Ectodermal cell (in vitro differentiated cells): ENCODE measurements around the gene TFCP2L1.
"Not testable (repeated sequence)": the region's sequence is repeated elsewhere in the genome, so short reads cannot be mapped to it uniquely, and the experiment has no call there.

Experiments used
- H3K27ac ChIP-seq: 2 replicates; pipeline ENCODE4 v1.7.0; 2013; ENCODE audit warnings: mild to moderate bottlenecking, low read depth, low read length; ENCODE audit not compliant: insufficient read depth, poor library complexity, severe bottlenecking
- H3K27me3 ChIP-seq: 2 replicates; pipeline ENCODE4 v1.7.0; 2013; ENCODE audit warnings: mild to moderate bottlenecking, low read length; ENCODE audit not compliant: insufficient read depth, control insufficient read depth, poor library complexity, severe bottlenecking
- H3K36me3 ChIP-seq: one replicate; pipeline ENCODE4 v1.7.0; 2013; ENCODE audit warnings: low read length; ENCODE audit not compliant: control insufficient read depth, insufficient read depth
- H3K4me1 ChIP-seq: one replicate; pipeline ENCODE4 v1.7.0; 2013; ENCODE audit warnings: low read length; ENCODE audit not compliant: control insufficient read depth, insufficient read depth
- H3K4me3 ChIP-seq: 2 replicates; pipeline ENCODE4 v1.7.0; 2013; ENCODE audit warnings: low read depth, low read length, control low read depth; ENCODE audit not compliant: insufficient read depth
- H3K9me3 ChIP-seq: 2 replicates; pipeline ENCODE4 v1.7.0; 2013; ENCODE audit warnings: mild to moderate bottlenecking, low read length, moderate library complexity; ENCODE audit not compliant: control insufficient read depth
- WGBS, 2 experiments: methylation state at CpG; one replicate each; pipeline ENCODE4 v1.1.7; 2013; ENCODE audit warnings: missing lambda C conversion rate in 2 of 2; 5-methylcytosine and 5-hydroxymethylcytosine counted together

Gene TFCP2L1

DNA sequence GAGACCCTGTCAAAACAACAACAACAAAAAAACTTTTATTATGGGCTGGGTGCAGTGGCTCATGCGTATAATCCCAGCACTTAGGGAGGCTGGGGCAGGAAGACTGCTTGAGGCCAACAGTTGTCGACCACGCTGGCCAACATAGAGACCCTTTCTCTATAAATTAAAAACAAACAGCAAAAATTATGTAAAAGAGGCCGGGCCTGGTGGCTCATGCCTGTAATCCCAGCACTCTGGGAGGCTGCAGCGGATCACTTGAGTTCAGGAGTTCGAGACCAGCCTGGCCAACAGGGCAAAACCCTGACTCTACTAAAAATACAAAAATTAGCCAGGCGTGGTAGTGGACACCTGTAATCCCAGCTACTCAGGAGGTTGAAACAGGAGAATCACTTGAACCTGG, 15.6 kb downstream of the TFCP2L1 start:
- 85 to 91% methylated on average over 7 of the region's 7 CpGs for WGBS, 2 experiments
- not testable (repeated sequence) for H3K4me1 ChIP-seq, H3K27me3 ChIP-seq, H3K27ac ChIP-seq, H3K9me3 ChIP-seq, H3K4me3 ChIP-seq, H3K36me3 ChIP-seq

DNA sequence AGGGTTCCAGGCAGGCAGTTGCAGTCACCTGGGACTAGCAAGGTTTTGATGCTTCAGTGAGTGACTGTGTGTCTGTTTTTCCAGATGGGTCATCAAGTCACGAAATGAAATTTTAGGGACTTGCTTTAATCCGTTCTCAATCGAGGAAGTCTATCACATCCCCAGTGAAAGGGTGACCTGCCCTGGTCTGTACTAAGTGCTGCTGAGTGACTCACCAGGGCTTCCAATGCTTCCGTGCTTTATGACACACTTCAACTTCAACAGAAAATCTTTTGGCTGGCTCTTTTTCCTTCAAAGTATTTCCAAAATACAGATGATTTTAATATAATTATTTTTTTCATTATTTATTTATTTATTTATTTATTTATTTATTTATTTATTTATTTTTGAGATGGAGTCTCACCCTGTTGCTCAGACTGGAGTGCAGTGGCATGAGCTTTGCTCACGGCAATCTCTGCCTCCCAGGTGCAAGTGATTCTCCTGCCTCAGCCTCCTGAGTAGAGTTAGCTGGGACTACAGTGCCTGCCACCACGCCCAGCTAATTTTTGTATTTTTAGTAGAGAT, 18.4 kb downstream of the TFCP2L1 start:
- no peaks in the 10 kb centered on the region for H3K4me1 ChIP-seq
- no peak overlapping the region for H3K4me3 ChIP-seq
- no peaks in the 10 kb centered on the region for H3K27me3 ChIP-seq
- H3K27ac ChIP-seq, result no peak overlapping the region
- no peaks in the 10 kb centered on the region for H3K36me3 ChIP-seq
- 83 to 91% methylated on average over 6 of the region's 6 CpGs for WGBS, 2 experiments
- H3K9me3 ChIP-seq, result no peaks in the 10 kb centered on the region

- WGBS, 2 experiments, result 91 to 92% methylated on average over 9 of the region's 9 CpGs
Observed at GRCh38 chr2:121263996-121264715, 20.8 kb downstream of the TFCP2L1 start.

DNA sequence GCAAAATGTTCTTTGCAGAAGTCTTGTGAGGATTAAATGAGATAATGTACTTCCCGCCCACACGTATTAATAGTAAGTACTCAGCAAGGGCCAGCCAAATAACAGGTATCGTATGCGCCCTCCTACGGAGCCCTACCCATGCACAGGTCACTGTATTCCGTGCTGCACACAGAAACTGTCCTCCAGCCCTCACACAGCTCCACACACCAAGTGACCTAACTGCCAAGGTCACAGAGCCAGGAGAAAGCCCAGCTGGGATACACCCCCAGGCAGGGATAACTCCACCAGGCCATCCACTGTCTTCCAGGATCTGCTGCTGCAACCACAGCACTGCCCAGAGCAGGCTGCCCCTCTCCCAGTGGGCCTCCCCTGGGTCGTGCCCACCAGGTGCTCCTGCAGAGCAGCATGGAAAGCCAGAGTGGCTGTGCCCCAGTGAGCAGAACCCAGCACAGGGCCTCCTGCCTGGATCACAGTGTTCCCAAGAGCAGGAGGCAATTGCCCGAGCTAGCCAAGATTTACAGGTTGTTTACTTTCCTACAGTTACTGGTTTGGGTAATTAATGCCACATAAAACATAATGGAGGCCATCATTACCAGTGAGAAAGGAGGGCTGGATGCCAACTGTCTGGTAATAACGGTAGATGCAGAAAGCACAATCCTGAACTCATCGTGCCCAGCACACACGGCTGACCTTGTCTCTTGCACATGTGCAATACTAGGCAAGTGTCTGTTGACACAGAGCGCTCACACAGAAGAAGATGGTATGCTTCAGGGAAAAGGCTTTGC, 24.4 kb downstream of the TFCP2L1 start:
- 91% methylated on average over 12 of the region's 12 CpGs for WGBS, 2 experiments
- Histone ChIP-seq H3K4me3 (no peak overlapping the region), H3K27ac (no peak overlapping the region), H3K36me3 (no peaks in the 10 kb centered on the region), H3K27me3 (no peaks in the 10 kb centered on the region), H3K9me3 (no peaks in the 10 kb centered on the region), H3K4me1 (no peaks in the 10 kb centered on the region)

More at GRCh38 chr2:121263996-121264715, 20.8 kb downstream of the TFCP2L1 start:
- no peaks in the 10 kb centered on the region for H3K9me3 ChIP-seq
- H3K4me1 ChIP-seq, result no peaks in the 10 kb centered on the region
- H3K4me3 ChIP-seq, result no peak overlapping the region
- no peak overlapping the region for H3K27ac ChIP-seq
- H3K27me3 ChIP-seq, result no peaks in the 10 kb centered on the region
- H3K36me3 ChIP-seq, result no peaks in the 10 kb centered on the region

GRCh38 chr2:121258051-121258450, 27.0 kb downstream of the TFCP2L1 start:
- Histone ChIP-seq H3K27me3 (no peaks in the 10 kb centered on the region), H3K4me1 (no peaks in the 10 kb centered on the region), H3K4me3 (no peak overlapping the region), H3K36me3 (no peaks in the 10 kb centered on the region), H3K9me3 (no peaks in the 10 kb centered on the region), H3K27ac (no peak overlapping the region)
- WGBS, 2 experiments, result 94% methylated on average over 5 of the region's 5 CpGs

DNA sequence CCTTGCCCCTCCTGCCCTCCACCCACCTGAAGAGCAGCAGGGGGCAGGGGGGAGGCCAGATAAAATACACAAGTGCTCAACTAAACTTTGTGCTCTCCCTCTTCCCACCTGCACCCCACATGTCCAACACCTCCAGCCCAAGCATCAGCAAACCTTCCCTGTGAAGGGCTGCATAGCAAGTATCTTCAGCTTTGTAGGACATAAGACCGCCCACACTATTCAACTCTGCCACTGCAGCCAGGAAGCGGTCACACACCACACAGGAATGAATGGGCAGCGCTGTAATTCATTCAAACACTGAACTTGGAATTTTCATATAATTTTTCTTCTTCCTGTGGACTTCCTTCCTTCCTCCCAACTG, 27.5 kb downstream of the TFCP2L1 start:
- H3K9me3 ChIP-seq, result no peaks in the 10 kb centered on the region
- H3K27ac ChIP-seq, result no peak overlapping the region
- 90 to 91% methylated on average over 3 of the region's 3 CpGs for WGBS, 2 experiments
- no peaks in the 10 kb centered on the region for H3K27me3 ChIP-seq
- no peak overlapping the region for H3K4me3 ChIP-seq
- H3K36me3 ChIP-seq, result no peaks in the 10 kb centered on the region
- H3K4me1 ChIP-seq, result no peaks in the 10 kb centered on the region

DNA sequence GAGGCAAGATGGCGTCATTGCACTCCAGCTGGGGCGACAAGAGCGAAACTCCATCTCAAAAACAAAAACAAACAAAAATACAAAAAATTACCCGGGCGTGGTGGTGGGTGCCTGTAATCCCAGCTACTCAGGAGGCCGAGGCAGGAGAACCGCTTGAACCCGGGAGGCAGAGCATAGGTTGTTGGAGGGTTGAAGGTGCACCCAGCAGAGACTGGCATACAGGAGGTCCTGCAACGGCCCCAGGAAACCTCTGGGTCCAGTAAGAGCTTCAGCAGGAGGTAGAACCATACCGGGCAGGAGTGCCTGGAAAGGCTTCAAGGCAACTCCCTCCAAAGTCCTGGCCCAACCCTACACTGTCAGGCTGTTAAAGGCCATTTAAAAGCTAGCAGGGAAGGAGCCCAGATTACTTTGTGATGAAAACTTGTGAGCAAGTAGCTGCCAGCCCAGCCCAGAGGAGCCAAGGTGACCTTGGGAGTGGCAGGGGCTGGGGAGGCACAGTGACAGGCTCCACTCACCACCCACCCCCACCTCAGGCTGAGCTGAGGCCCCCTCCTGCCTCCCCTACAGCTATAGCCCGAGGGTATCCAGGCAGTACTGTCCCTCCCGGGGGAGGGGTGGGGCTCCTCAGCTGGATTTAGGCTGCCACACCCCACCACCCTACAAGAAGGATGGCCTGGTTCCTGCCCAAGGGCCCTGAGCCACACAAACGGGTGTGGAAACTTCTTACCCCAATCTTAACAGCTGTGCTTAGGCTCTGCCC, 28.1 kb downstream of the TFCP2L1 start:
- H3K9me3 ChIP-seq, result no peaks in the 10 kb centered on the region
- H3K4me1 ChIP-seq, result no peaks in the 10 kb centered on the region
- H3K4me3 ChIP-seq, result no peak overlapping the region
- H3K27me3 ChIP-seq, result no peaks in the 10 kb centered on the region
- no peak overlapping the region for H3K27ac ChIP-seq
- WGBS, 2 experiments, result 86 to 89% methylated on average over 13 of the region's 13 CpGs
- H3K36me3 ChIP-seq, result no peaks in the 10 kb centered on the region

GRCh38 chr2:121255358-121255757, 29.6 kb downstream of the TFCP2L1 start:
- 94 to 98% methylated on average over 8 of the region's 8 CpGs for WGBS, 2 experiments
- H3K36me3 ChIP-seq, result no peaks in the 10 kb centered on the region
- no peaks in the 10 kb centered on the region for H3K9me3 ChIP-seq
- no peaks in the 10 kb centered on the region for H3K27me3 ChIP-seq
- no peak overlapping the region for H3K27ac ChIP-seq
- H3K4me3 ChIP-seq, result no peak overlapping the region
- no peaks in the 10 kb centered on the region for H3K4me1 ChIP-seq

- H3K27me3 ChIP-seq, result no peaks in the 10 kb centered on the region
- no peak overlapping the region for H3K27ac ChIP-seq
- WGBS, 2 experiments, result 89 to 93% methylated on average over 4 of the region's 4 CpGs
- H3K4me3 ChIP-seq, result no peak overlapping the region
- H3K36me3 ChIP-seq, result no peaks in the 10 kb centered on the region
- H3K4me1 ChIP-seq, result no peaks in the 10 kb centered on the region
- no peaks in the 10 kb centered on the region for H3K9me3 ChIP-seq
Observed at GRCh38 chr2:121254748-121255147, 30.3 kb downstream of the TFCP2L1 start.
